HepG2 (cell line): Measurements from ENCODE around the gene CGREF1. TPM values are rescaled to one million over a fixed set of nuclear protein-coding genes. Genes with fewer than 3 reads are reported as not detected.

Experiments
- DNMT1 ChIP-seq: sonication (generic); formaldehyde crosslinking; IDR thresholded peaks from 2 replicates; pipeline ENCODE4 v1.5.1; 2020; ENCODE audit warnings: mild to moderate bottlenecking, missing genetic modification reagents
- GATAD1 ChIP-seq: IDR thresholded peaks from 2 replicates; pipeline ENCODE4 v1.6.1; 2016; ENCODE audit warnings: missing genetic modification reagents, missing compliant biosample characterization
- MAFF ChIP-seq: IDR thresholded peaks from 2 replicates; pipeline ENCODE4 v1.6.1; 2011; ENCODE audit warnings: low read depth, low read length, improper control_type of control experiment
- NONO ChIP-seq, 2 experiments: fragments of 450-650 bp in 1 of 2; sonication (generic) in 1 of 2; formaldehyde crosslinking in 1 of 2; IDR thresholded peaks in 1 of 2; conservative IDR thresholded peaks in 1 of 2; 2 replicates each; pipeline versions ENCODE4 v1.6.1 to v1.8.0; 2017 to 2022; ENCODE audit warnings: mild to moderate bottlenecking in 1 of 2, missing genetic modification reagents in 1 of 2, moderate library complexity in 1 of 2
- NPAS2 ChIP-seq: sonication (generic); formaldehyde crosslinking; IDR thresholded peaks from 2 replicates; pipeline ENCODE4 v1.8.0; 2022; ENCODE audit warnings: mild to moderate bottlenecking, missing genetic modification reagents, borderline replicate concordance
- NR2F2 ChIP-seq: IDR thresholded peaks from 2 replicates; pipeline ENCODE4 v1.6.1; 2012; ENCODE audit warnings: low read depth, inconsistent platforms, borderline replicate concordance
- PCBP2 ChIP-seq: fragments of 200-400 bp; formaldehyde crosslinking; optimal IDR thresholded peaks from 2 replicates; pipeline ENCODE3; 2018; ENCODE audit warnings: low read length, low read depth; ENCODE audit not compliant: poor library complexity, severe bottlenecking
- PITX1 ChIP-seq: sonication (generic); formaldehyde crosslinking; IDR thresholded peaks from 2 replicates; pipeline ENCODE4 v1.5.1; 2020; ENCODE audit warnings: mild to moderate bottlenecking, missing genetic modification reagents
- SMAD3 ChIP-seq: sonication (generic); formaldehyde crosslinking; IDR thresholded peaks from 2 replicates; pipeline ENCODE4 v1.4.0; 2020; ENCODE audit warnings: missing genetic modification reagents
- SPEN ChIP-seq: sonication (generic); formaldehyde crosslinking; IDR thresholded peaks from 2 replicates; pipeline ENCODE4 v1.5.1; 2020; ENCODE audit warnings: low read depth, mild to moderate bottlenecking, missing genetic modification reagents
- TAF1 ChIP-seq: sonication (generic); formaldehyde crosslinking; IDR thresholded peaks from 2 replicates; pipeline ENCODE4 v1.4.0; 2020; ENCODE audit warnings: missing genetic modification reagents
- YEATS4 ChIP-seq: sonication (generic); formaldehyde crosslinking; IDR thresholded peaks from 2 replicates; pipeline ENCODE4 v1.4.0; 2020; ENCODE audit warnings: missing genetic modification reagents, borderline replicate concordance
- ZNF547 ChIP-seq: sonication (generic); formaldehyde crosslinking; IDR thresholded peaks from 2 replicates; pipeline ENCODE4 v1.5.1; 2020; ENCODE audit warnings: mild to moderate bottlenecking, missing genetic modification reagents
- ZNF552 ChIP-seq: sonication (generic); formaldehyde crosslinking; IDR thresholded peaks from 2 replicates; pipeline ENCODE4 v1.9.0; 2022; ENCODE audit warnings: missing genetic modification reagents, mild to moderate bottlenecking, borderline replicate concordance
- ZNF556 ChIP-seq: sonication (generic); formaldehyde crosslinking; IDR thresholded peaks from 2 replicates; pipeline ENCODE4 v1.4.0; 2020; ENCODE audit warnings: mild to moderate bottlenecking, missing genetic modification reagents, borderline replicate concordance
- ZNF558 ChIP-seq: sonication (generic); formaldehyde crosslinking; IDR thresholded peaks from 2 replicates; pipeline ENCODE4 v1.9.0; 2022; ENCODE audit warnings: mild to moderate bottlenecking, missing genetic modification reagents, borderline replicate concordance
- ZNF570 ChIP-seq: sonication (generic); formaldehyde crosslinking; IDR thresholded peaks from 2 replicates; pipeline ENCODE4 v1.4.0; 2020; ENCODE audit warnings: mild to moderate bottlenecking, missing genetic modification reagents, borderline replicate concordance
- polyA plus RNA-seq, 8 experiments: library from polyadenylated mRNA; depleted of rRNA in 3 of 8; stranded (reverse) in 7 of 8; unstranded in 1 of 8; fragments of >200 nt; fragmentation: Illumina TruSeq in 4 of 8; extraction: Trizol in 4 of 8; gene quantifications; 2 replicates each; pipeline versions ENCODE4 v1.2.1 to v1.2.3, GENCODE V29; 2011 to 2016; ENCODE audit warnings: low read depth in 4 of 8, missing spikeins in 1 of 8, mixed read lengths in 1 of 8; ENCODE audit not compliant: insufficient read depth in 1 of 8
- total RNA-seq, 5 experiments: library from RNA; depleted of rRNA; stranded (reverse); fragments of >200 nt; fragmentation: Illumina TruSeq; extraction: Trizol; gene quantifications; 2 replicates each; pipeline ENCODE4 v1.2.3, GENCODE V29; 2016; ENCODE audit warnings: low read depth in 1 of 5
- TF ChIP-seq, protein P1 (sequence below): sonication (generic); formaldehyde crosslinking; IDR thresholded peaks from 2 replicates; pipeline ENCODE4 v1.4.0; 2020; ENCODE audit warnings: missing genetic modification reagents
- TF ChIP-seq, protein P2 (sequence below): sonication (generic); formaldehyde crosslinking; IDR thresholded peaks from 2 replicates; pipeline ENCODE4 v1.5.0; 2020; ENCODE audit warnings: mild to moderate bottlenecking, missing genetic modification reagents
- TF ChIP-seq, protein P3 (sequence below): sonication (generic); formaldehyde crosslinking; IDR thresholded peaks from 2 replicates; pipeline ENCODE4 v1.5.0; 2020; ENCODE audit warnings: missing genetic modification reagents, mild to moderate bottlenecking, borderline replicate concordance
- TF ChIP-seq, protein P4 (sequence below): sonication (generic); formaldehyde crosslinking; IDR thresholded peaks from 2 replicates; pipeline ENCODE4 v1.8.0; 2022; ENCODE audit warnings: mild to moderate bottlenecking, missing genetic modification reagents
- TF ChIP-seq, protein P5 (sequence below), 2 experiments: fragments of 450-650 bp in 1 of 2; sonication (generic) in 1 of 2; formaldehyde crosslinking; IDR thresholded peaks; 2 replicates each; pipeline versions ENCODE4 v1.5.0 to v1.8.0; 2020 to 2022; ENCODE audit warnings: mild to moderate bottlenecking in 1 of 2, missing genetic modification reagents in 1 of 2

CGREF1 gene
- total and polyA plus RNA-seq, 2 of the 13 experiments (the other 11 are each of a cell fraction or from before 2014, with no cell fraction given): 13.9 to 23.4 TPM

DNA sequence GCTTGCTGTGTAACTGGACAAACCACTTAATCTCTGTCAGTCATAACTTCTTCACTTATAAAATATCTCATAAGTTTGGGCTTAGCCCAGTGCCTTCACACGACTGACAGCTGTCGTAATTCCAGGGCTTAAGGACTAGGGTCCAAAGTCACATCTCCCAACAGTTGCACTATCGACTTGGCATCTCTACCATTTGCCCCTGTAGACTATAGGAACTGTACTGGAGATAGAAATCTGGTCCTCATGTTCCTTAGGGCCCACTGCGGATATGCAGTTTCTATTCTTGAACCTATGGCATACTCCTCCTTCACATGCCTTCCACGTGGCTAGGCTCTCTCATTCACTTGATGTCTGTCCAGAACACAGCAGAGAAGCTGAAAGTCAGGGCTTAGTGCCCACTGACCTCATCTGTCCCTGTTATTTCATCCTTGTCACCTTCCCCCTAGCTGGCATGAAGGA, 7.4 kb upstream of the CGREF1 start (continued):
- TF ChIP-seq GATAD1 (CRISPR knock-in tag) (no peak), MAFF (no peak), ZNF547 (no peak), NR2F2 (no peak), SPEN (0 out of 2 replicates have a peak, but pooled peaks have one; percentile 46), PCBP2 (no peak), ZNF570 (CRISPR knock-in tag) (no peak), ZNF556 (CRISPR knock-in tag) (no peak), TAF1 (no peak), ZNF552 (CRISPR knock-in tag) (no peak), ZNF558 (CRISPR knock-in tag) (no peak), SMAD3 (CRISPR knock-in tag) (peak; percentile 29; the same call in 1 of the 2 replicates), YEATS4 (no peak), NONO (IDR thresholded peaks at IDR 0.05) (no peak), NONO (CRISPR knock-in tag; conservative IDR thresholded peaks at IDR 0.05) (no peak), PITX1 (peak; percentile 15; the same call in 1 of the 2 replicates), DNMT1 (CRISPR knock-in tag) (no peak), NPAS2 (CRISPR knock-in tag) (no peak)
- TF ChIP-seq, protein P1, sequence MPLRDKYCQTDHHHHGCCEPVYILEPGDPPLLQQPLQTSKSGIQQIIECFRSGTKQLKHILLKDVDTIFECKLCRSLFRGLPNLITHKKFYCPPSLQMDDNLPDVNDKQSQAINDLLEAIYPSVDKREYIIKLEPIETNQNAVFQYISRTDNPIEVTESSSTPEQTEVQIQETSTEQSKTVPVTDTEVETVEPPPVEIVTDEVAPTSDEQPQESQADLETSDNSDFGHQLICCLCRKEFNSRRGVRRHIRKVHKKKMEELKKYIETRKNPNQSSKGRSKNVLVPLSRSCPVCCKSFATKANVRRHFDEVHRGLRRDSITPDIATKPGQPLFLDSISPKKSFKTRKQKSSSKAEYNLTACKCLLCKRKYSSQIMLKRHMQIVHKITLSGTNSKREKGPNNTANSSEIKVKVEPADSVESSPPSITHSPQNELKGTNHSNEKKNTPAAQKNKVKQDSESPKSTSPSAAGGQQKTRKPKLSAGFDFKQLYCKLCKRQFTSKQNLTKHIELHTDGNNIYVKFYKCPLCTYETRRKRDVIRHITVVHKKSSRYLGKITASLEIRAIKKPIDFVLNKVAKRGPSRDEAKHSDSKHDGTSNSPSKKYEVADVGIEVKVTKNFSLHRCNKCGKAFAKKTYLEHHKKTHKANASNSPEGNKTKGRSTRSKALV (CRISPR knock-in tag): no peak
- TF ChIP-seq, protein P2, sequence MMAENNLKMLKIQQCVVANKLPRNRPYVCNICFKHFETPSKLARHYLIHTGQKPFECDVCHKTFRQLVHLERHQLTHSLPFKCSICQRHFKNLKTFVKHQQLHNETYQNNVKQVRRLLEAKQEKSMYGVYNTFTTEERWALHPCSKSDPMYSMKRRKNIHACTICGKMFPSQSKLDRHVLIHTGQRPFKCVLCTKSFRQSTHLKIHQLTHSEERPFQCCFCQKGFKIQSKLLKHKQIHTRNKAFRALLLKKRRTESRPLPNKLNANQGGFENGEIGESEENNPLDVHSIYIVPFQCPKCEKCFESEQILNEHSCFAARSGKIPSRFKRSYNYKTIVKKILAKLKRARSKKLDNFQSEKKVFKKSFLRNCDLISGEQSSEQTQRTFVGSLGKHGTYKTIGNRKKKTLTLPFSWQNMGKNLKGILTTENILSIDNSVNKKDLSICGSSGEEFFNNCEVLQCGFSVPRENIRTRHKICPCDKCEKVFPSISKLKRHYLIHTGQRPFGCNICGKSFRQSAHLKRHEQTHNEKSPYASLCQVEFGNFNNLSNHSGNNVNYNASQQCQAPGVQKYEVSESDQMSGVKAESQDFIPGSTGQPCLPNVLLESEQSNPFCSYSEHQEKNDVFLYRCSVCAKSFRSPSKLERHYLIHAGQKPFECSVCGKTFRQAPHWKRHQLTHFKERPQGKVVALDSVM (CRISPR knock-in tag): no peak
- TF ChIP-seq, protein P3, sequence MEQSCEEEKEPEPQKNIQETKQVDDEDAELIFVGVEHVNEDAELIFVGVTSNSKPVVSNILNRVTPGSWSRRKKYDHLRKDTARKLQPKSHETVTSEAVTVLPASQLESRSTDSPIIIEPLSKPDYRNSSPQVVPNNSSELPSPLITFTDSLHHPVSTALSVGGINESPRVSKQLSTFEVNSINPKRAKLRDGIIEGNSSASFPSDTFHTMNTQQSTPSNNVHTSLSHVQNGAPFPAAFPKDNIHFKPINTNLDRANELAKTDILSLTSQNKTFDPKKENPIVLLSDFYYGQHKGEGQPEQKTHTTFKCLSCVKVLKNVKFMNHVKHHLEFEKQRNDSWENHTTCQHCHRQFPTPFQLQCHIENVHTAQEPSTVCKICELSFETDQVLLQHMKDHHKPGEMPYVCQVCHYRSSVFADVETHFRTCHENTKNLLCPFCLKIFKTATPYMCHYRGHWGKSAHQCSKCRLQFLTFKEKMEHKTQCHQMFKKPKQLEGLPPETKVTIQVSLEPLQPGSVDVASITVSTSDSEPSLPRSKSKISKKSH (CRISPR knock-in tag): no peak
- TF ChIP-seq, protein P4, sequence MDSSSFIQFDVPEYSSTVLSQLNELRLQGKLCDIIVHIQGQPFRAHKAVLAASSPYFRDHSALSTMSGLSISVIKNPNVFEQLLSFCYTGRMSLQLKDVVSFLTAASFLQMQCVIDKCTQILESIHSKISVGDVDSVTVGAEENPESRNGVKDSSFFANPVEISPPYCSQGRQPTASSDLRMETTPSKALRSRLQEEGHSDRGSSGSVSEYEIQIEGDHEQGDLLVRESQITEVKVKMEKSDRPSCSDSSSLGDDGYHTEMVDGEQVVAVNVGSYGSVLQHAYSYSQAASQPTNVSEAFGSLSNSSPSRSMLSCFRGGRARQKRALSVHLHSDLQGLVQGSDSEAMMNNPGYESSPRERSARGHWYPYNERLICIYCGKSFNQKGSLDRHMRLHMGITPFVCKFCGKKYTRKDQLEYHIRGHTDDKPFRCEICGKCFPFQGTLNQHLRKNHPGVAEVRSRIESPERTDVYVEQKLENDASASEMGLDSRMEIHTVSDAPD (CRISPR knock-in tag): no peak
- TF ChIP-seq, protein P5, sequence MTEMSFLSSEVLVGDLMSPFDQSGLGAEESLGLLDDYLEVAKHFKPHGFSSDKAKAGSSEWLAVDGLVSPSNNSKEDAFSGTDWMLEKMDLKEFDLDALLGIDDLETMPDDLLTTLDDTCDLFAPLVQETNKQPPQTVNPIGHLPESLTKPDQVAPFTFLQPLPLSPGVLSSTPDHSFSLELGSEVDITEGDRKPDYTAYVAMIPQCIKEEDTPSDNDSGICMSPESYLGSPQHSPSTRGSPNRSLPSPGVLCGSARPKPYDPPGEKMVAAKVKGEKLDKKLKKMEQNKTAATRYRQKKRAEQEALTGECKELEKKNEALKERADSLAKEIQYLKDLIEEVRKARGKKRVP (CRISPR knock-in tag; IDR thresholded peaks at IDR 0.05): no peak
